GM12891 (cell line): ENCODE results near the gene NVL.

Experiments used
- POLR2A ChIP-seq: IDR thresholded peaks from 2 replicates; pipeline ENCODE4 v1.6.1; 2011; ENCODE audit warnings: low read depth, low read length, control low read depth
- POLR2AphosphoS5 ChIP-seq: IDR thresholded peaks from 2 replicates; pipeline ENCODE4 v1.6.1; 2011; ENCODE audit warnings: low read depth, low read length, control low read depth
- TAF1 ChIP-seq: IDR thresholded peaks from 2 replicates; pipeline ENCODE4 v1.6.1; 2011; ENCODE audit warnings: low read depth, low read length, control low read depth

DNA sequence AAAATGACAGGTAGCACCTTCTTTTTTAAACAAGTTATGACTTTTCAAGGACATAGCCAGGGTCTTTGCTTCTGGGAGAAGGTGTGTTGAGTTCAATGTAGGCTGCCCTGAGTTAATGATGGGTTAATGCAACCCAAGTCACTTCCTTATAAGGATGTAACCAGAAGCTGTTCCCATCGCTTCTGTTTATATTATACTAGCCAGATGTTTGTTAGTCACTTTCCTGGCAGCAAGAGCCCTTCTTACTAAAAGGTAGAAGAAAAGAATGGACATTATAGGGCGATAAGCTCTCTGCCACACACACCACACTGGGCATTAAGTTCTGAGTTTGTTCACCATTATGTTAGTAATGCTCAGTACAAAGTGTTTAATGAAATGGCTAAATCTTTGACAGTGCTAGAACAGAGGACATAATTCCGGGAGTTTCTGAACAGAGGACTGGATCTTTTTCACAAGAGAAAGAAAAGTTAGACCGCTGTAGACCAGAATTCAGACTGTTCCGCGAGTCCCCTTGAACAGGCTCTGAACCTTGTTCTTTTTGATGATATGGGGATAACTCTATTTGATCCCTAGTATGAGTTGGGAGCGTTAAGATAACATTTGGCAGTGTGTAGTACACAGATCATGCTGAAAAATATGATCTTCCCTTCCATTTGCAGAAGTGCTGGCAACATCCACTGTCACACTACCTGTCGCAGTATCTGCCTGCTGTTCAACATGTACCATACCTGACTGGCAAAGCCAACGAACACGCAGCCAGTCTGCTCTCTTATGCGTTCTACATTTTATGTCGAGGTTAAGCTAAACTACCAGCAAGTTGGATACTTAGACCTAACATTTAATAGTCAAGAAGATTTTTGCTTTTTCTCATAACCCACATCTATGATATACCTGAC lies 105.9 kb downstream of the NVL start:
- TF ChIP-seq POLR2A (no peak), TAF1 (no peak), POLR2AphosphoS5 (no peak)
